Measurements from ENCODE around the gene COL27A1. TPM values are rescaled to one million over a fixed set of nuclear protein-coding genes. Genes with fewer than 3 reads are reported as not detected.

The COL27A1 gene
- 10 to 100 TPM in 1 of 2 donors, 1 to 10 TPM in 1; 8.7 to 54.8 TPM for total RNA-seq

- peak; percentile 78 for DNase-seq (ENCODE audit: low spot score)
- Histone ChIP-seq H3K4me1 (replicated peaks) (no peaks in the 10 kb centered on the region), H3K4me3 (peak within 1 kb of the TSS; percentile 49 to 50), H3K9me3 (no peaks in the 10 kb centered on the region), H3K36me3 (no peaks in the 10 kb centered on the region), H3K27me3 (replicated peaks; ENCODE audit: insufficient read depth) (no peaks in the 10 kb centered on the region), H3K27ac (peak within 1 kb of the TSS; percentile 67 to 71)
- WGBS = under 1% methylated on average over 62 of the region's 63 CpGs
- peak; percentile 31 for TF ChIP-seq POLR2A (IDR thresholded peaks at IDR 0.05)
- TF ChIP-seq CTCF (IDR thresholded peaks at IDR 0.05) = peak; percentile 89 to 92 (median 90)
- peak; percentile 52 for TF ChIP-seq POLR2AphosphoS5 (IDR thresholded peaks at IDR 0.05)
- intact Hi-C loops (cut with DNase I) = loop anchor here (5.0 kb wide), 2 partner anchors 73 to 107 kb away; no protein-coding TSS in a partner anchor
Observed at GRCh38 chr9:114155263-114155994, at the start of gene COL27A1. TSS of gene COL27A1 (plus strand) at chr9:114155537. CDS start at chr9:114155951, 414 bp downstream.

GRCh38 chr9:114107286-114108001, 47.9 kb upstream of the COL27A1 start:
- Histone ChIP-seq H3K36me3 (no peaks in the 10 kb centered on the region), H3K4me1 (replicated peaks) (no peaks in the 10 kb centered on the region), H3K27ac (no peak overlapping the region), H3K4me3 (no peak overlapping the region), H3K27me3 (replicated peaks; ENCODE audit: insufficient read depth) (no peaks in the 10 kb centered on the region), H3K9me3 (no peaks in the 10 kb centered on the region)
- WGBS = 74% methylated on average over 13 of the region's 13 CpGs
- no peak for TF ChIP-seq POLR2AphosphoS5 (IDR thresholded peaks at IDR 0.05)
- TF ChIP-seq POLR2A (IDR thresholded peaks at IDR 0.05) = no peak
- TF ChIP-seq CTCF (IDR thresholded peaks at IDR 0.05) = no peak
- DNase-seq (ENCODE audit: low spot score) = no peak
- intact Hi-C loops (cut with DNase I) = loop anchor here (5.0 kb wide), 2 partner anchors 45 to 160 kb away; no protein-coding TSS in a partner anchor

GRCh38 chr9:114108016-114108833, 47.1 kb upstream of the COL27A1 start:
- peak; percentile 84 to 98 (median 95) for TF ChIP-seq CTCF (IDR thresholded peaks at IDR 0.05)
- peak; percentile 29 for TF ChIP-seq POLR2AphosphoS5 (IDR thresholded peaks at IDR 0.05)
- TF ChIP-seq POLR2A (IDR thresholded peaks at IDR 0.05) = no peak
- Histone ChIP-seq H3K27ac (no peak overlapping the region), H3K4me3 (no peak overlapping the region), H3K27me3 (replicated peaks; ENCODE audit: insufficient read depth) (no peaks in the 10 kb centered on the region), H3K4me1 (replicated peaks) (no peaks in the 10 kb centered on the region), H3K9me3 (no peaks in the 10 kb centered on the region), H3K36me3 (no peaks in the 10 kb centered on the region)
- peak; percentile 79 for DNase-seq (ENCODE audit: low spot score)
- 33% methylated on average over 25 of the region's 28 CpGs for WGBS
- intact Hi-C loops (cut with DNase I) = loop anchor here (5.0 kb wide), 2 partner anchors 44 to 159 kb away; no protein-coding TSS in a partner anchor

- WGBS = 93% methylated on average over 6 of the region's 6 CpGs
- Histone ChIP-seq H3K27me3 (replicated peaks; ENCODE audit: insufficient read depth) (no peaks in the 10 kb centered on the region), H3K4me3 (no peak overlapping the region), H3K9me3 (no peaks in the 10 kb centered on the region), H3K4me1 (replicated peaks) (no peaks in the 10 kb centered on the region), H3K36me3 (no peaks in the 10 kb centered on the region), H3K27ac (no peak overlapping the region)
- intact Hi-C loops (cut with DNase I) = loop anchor here (5.0 kb wide), 2 partner anchors 43 to 158 kb away; no protein-coding TSS in a partner anchor
- no peak for DNase-seq (ENCODE audit: low spot score)
- no peak for TF ChIP-seq POLR2A (IDR thresholded peaks at IDR 0.05)
Observed at GRCh38 chr9:114109124-114109523, 46.2 kb upstream of the COL27A1 start.

GRCh38 chr9:114110180-114110579, 45.2 kb upstream of the COL27A1 start:
- Histone ChIP-seq H3K9me3 (no peaks in the 10 kb centered on the region), H3K4me1 (replicated peaks) (no peaks in the 10 kb centered on the region), H3K27ac (no peak overlapping the region), H3K4me3 (no peak overlapping the region), H3K36me3 (no peaks in the 10 kb centered on the region), H3K27me3 (replicated peaks; ENCODE audit: insufficient read depth) (no peaks in the 10 kb centered on the region)
- DNase-seq (ENCODE audit: low spot score) = no peak
- 88% methylated on average over 2 of the region's 2 CpGs for WGBS
- no peak for TF ChIP-seq POLR2AphosphoS5 (IDR thresholded peaks at IDR 0.05)
- TF ChIP-seq CTCF (IDR thresholded peaks at IDR 0.05) = no peak
- TF ChIP-seq POLR2A (IDR thresholded peaks at IDR 0.05) = no peak
- intact Hi-C loops (cut with DNase I) = no loop called here

Measured in prostate gland (tissue), 2 donors.